ENCODE data around the gene EEFSEC. TPM values are rescaled to one million over a fixed set of nuclear protein-coding genes. Genes with fewer than 3 reads are reported as not detected.
A peak's percentile ranks its signal among the peaks of the same experiment; 100 is the strongest.

Gene EEFSEC
- total RNA-seq, 1 experiment from 2014 or later, result 37.7 TPM

DNA sequence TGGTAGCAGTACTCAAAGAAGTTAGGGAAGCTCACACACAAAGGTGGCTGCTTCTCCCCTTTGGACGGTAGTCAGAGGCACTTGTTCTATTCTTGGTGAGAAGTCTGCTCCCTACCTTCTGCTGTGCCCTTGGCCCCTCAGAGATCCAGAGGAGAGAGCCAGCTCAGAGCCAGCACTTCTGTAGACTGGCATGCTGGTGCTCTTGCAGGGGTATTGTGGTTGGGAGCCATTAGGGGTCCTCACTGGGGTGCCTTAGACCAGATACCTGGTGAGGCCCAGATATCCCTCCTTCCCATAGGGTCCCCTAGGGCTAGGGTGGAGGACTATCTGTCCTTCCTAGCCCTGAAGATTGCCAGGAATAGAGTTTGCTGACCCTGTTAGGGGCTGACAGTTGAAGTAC, 140.6 kb downstream of the EEFSEC start:
- Mint-ChIP-seq H3K27ac (ENCODE audit: unreplicated experiment) (no peak overlapping the region), H3K9me3 (ENCODE audit: low read depth, unreplicated experiment) (peaks cover 5% of the 10 kb centered on the region), H3K4me3 (ENCODE audit: low read depth, unreplicated experiment) (no peak overlapping the region), H3K4me1 (ENCODE audit: low read depth, unreplicated experiment) (peaks cover 8% of the 10 kb centered on the region), H3K36me3 (ENCODE audit: insufficient read depth, unreplicated experiment) (no peaks in the 10 kb centered on the region), H3K27me3 (ENCODE audit: unreplicated experiment) (no peaks in the 10 kb centered on the region)
- intact Hi-C loops (cut with micrococcal nuclease; ENCODE audit: unreplicated experiment), result no loop called here
- BruUV-seq (replicated peaks), result no TSS peak
- CTCF ChIA-PET, result no interaction called here
- TF ChIP-seq, protein P1, sequence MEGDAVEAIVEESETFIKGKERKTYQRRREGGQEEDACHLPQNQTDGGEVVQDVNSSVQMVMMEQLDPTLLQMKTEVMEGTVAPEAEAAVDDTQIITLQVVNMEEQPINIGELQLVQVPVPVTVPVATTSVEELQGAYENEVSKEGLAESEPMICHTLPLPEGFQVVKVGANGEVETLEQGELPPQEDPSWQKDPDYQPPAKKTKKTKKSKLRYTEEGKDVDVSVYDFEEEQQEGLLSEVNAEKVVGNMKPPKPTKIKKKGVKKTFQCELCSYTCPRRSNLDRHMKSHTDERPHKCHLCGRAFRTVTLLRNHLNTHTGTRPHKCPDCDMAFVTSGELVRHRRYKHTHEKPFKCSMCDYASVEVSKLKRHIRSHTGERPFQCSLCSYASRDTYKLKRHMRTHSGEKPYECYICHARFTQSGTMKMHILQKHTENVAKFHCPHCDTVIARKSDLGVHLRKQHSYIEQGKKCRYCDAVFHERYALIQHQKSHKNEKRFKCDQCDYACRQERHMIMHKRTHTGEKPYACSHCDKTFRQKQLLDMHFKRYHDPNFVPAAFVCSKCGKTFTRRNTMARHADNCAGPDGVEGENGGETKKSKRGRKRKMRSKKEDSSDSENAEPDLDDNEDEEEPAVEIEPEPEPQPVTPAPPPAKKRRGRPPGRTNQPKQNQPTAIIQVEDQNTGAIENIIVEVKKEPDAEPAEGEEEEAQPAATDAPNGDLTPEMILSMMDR (IDR thresholded peaks at IDR 0.05; ENCODE audit: unreplicated experiment), result no peak
- no peak for DNase-seq

DNA sequence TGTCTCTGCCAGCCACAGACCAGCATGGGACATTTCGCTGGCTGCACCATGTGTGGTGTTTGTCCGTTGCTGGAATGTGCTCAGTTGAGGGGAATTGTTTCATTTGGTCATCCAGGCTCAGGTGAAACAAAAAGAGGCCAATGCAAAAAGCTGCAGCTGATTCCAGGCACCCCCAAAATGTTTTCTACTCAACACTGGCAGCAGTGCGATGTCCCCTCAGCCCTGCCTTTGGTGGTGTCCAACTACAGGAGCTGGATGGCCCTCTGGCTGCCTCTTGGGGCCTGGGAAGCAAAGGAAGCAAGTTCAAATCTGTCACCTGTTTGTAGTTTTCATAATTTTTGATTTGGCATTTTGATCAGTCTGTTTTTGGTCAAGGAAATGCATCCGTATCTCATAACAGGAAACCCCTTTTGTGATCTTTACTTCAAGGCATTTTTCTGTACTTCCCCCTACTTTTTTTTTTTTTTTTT, 141.8 kb downstream of the EEFSEC start:
- Mint-ChIP-seq H3K27me3 (ENCODE audit: unreplicated experiment) (no peaks in the 10 kb centered on the region), H3K9me3 (ENCODE audit: low read depth, unreplicated experiment) (peaks cover 5% of the 10 kb centered on the region), H3K4me3 (ENCODE audit: low read depth, unreplicated experiment) (no peak overlapping the region), H3K27ac (ENCODE audit: unreplicated experiment) (no peak overlapping the region), H3K4me1 (ENCODE audit: low read depth, unreplicated experiment) (peaks cover 8% of the 10 kb centered on the region), H3K36me3 (ENCODE audit: insufficient read depth, unreplicated experiment) (no peaks in the 10 kb centered on the region)
- BruUV-seq (replicated peaks), result no TSS peak
- TF ChIP-seq, protein P1 (IDR thresholded peaks at IDR 0.05; ENCODE audit: unreplicated experiment), result no peak
- intact Hi-C loops (cut with micrococcal nuclease; ENCODE audit: unreplicated experiment), result no loop called here
- peak; percentile 0 for DNase-seq
- CTCF ChIA-PET, result no interaction called here

DNA sequence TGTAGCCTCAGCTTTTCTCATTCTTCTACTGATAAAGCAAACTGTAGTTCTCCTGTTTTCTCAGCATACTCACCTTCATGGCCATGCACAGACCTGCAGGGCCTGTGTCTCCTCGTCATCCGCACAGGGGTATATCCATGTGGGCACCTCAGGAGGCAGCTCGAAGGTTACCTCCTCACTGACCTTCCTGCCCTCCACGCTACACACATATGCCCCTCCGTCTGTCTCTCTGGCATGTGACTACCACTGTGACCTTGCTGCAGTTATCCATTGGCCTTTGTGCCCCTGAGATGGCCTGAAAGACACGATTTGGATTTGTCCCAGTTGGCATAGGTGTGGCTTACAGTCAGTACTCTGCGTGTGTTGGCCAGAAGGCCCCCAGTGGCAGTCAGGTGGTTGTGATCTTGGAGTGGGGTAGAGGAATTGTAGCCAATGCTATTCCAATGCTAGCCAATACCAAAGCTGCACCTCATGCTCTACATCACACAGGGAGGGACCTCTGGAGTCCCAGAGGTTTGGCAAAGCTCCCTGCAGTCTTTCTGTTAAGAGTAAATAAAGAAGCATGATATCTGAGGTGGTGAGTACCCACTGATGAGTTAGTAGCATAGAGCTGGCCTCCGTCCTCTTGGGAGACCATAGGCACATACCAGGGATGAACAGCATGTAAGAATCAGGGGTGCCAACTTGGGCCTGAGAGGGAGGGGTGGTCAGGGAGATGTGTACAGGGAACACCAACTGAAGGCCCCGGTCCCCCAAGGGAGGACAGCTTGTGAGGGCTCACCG, 143.4 kb downstream of the EEFSEC start:
- peaks cover 8% of the 10 kb centered on the region for H3K4me1 Mint-ChIP-seq (ENCODE audit: low read depth, unreplicated experiment)
- no TSS peak for BruUV-seq (replicated peaks)
- intact Hi-C loops (cut with micrococcal nuclease; ENCODE audit: unreplicated experiment), result no loop called here

DNA sequence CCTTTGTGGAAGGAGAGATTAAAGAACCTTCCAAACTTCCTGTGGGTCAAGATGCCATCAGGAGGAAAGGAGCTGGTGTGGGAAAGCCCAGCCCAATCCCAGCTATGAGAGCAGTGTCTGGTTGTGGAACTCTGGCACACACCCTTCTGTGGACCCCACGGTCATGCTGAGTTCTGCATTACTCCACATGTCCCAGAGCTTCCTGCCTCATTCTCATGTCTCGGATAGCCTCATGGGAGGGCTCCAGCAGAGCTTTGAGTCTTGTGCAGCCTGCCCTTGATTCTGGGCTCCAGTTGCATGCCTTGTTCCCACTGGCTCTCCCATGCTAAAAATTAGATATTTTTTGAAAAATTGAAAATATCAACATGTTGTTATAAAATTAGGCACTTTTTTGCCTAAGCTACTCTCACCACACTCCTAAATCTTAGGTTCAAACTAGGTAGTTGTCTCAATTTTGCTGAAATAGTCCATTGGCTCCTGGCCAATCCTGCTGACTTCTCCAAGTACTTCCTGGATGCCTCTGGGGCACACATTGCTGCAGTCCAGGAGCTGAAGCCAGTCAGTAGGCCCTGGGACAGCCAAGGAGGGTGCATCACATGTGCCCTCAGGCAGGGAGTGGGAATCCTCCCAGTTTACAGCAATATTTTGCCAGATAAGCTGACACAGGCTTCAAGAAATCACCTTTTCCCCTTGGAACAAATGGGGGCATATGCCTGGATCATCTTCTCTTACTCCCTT, 144.3 kb downstream of the EEFSEC start:
- Mint-ChIP-seq H3K27ac (ENCODE audit: unreplicated experiment) (no peak overlapping the region), H3K9me3 (ENCODE audit: low read depth, unreplicated experiment) (no peaks in the 10 kb centered on the region), H3K27me3 (ENCODE audit: unreplicated experiment) (no peaks in the 10 kb centered on the region), H3K36me3 (ENCODE audit: insufficient read depth, unreplicated experiment) (no peaks in the 10 kb centered on the region), H3K4me1 (ENCODE audit: low read depth, unreplicated experiment) (peaks cover 8% of the 10 kb centered on the region), H3K4me3 (ENCODE audit: low read depth, unreplicated experiment) (no peak overlapping the region)
- no TSS peak for BruUV-seq (replicated peaks)
- CTCF ChIA-PET, result interaction anchor here (1.1 to 1.3 kb wide), 3 partner anchors 9 to 136 kb away, joined by 3 to 4 read pairs (median 3); no protein-coding TSS in a partner anchor
- TF ChIP-seq, protein P1 (IDR thresholded peaks at IDR 0.05; ENCODE audit: unreplicated experiment), result no peak
- intact Hi-C loops (cut with micrococcal nuclease; ENCODE audit: unreplicated experiment), result no loop called here
- DNase-seq, result peak; percentile 66

More for the DNA sequence above, 143.4 kb downstream of the EEFSEC start:
- Mint-ChIP-seq H3K9me3 (ENCODE audit: low read depth, unreplicated experiment) (no peaks in the 10 kb centered on the region), H3K4me3 (ENCODE audit: low read depth, unreplicated experiment) (no peak overlapping the region), H3K27ac (ENCODE audit: unreplicated experiment) (no peak overlapping the region), H3K27me3 (ENCODE audit: unreplicated experiment) (no peaks in the 10 kb centered on the region), H3K36me3 (ENCODE audit: insufficient read depth, unreplicated experiment) (no peaks in the 10 kb centered on the region)
- TF ChIP-seq, protein P1 (IDR thresholded peaks at IDR 0.05; ENCODE audit: unreplicated experiment), result no peak
- CTCF ChIA-PET, result interaction anchor here (1.2 to 1.8 kb wide), 3 partner anchors 10 to 13 kb away, joined by 3 to 4 read pairs (median 4); no protein-coding TSS in a partner anchor
- peak; percentile 2 for DNase-seq

Data from Calu3 (cell line).